Heart right ventricle (tissue), 16 donors: Measurements from ENCODE around the gene HABP2. TPM values are rescaled to one million over a fixed set of nuclear protein-coding genes. Genes with fewer than 3 reads are reported as not detected.

ENCODE experiments used
- ATAC-seq, 8 donors: fragments of 200-7000 bp; cut with Tn5 transposase; one replicate each; pipeline ENCODE4 v1.9.1; 2020; ENCODE audit warnings: mild to moderate bottlenecking in 8 of 8, moderate library complexity in 8 of 8, moderate number of reproducible peaks in 1 of 8
- DNase-seq, 2 donors: peaks; one replicate each; pipeline ENCODE4 v3.0.0-alpha.2; 2020
- H3K27ac ChIP-seq, 10 donors: fragments of 200-600 bp; sonication (generic) in 2 of 10; one replicate each; pipeline versions ENCODE4 v1.5.0 to v1.8.0; 2020 to 2022; ENCODE audit warnings: mild to moderate bottlenecking in 3 of 10
- H3K27me3 ChIP-seq, 7 donors: fragments of 200-600 bp; one replicate each; pipeline ENCODE4 v1.8.0; 2021 to 2022; ENCODE audit warnings: mild to moderate bottlenecking in 2 of 7
- H3K36me3 ChIP-seq, 9 donors: fragments of 200-600 bp; sonication (generic) in 1 of 9; one replicate each; pipeline versions ENCODE4 v1.5.0 to v1.8.0; 2020 to 2022; ENCODE audit warnings: mild to moderate bottlenecking in 2 of 9
- H3K4me1 ChIP-seq, 9 donors: fragments of 200-600 bp; sonication (generic) in 1 of 9; one replicate each; pipeline versions ENCODE4 v1.5.0 to v1.8.0; 2020 to 2022; ENCODE audit warnings: mild to moderate bottlenecking in 4 of 9
- H3K4me3 ChIP-seq, 10 donors: fragments of 200-600 bp; sonication (generic) in 2 of 10; one replicate each; pipeline versions ENCODE4 v1.5.0 to v1.8.0; 2020 to 2022; ENCODE audit warnings: mild to moderate bottlenecking in 7 of 10, moderate library complexity in 2 of 10
- H3K9me3 ChIP-seq, 11 donors: fragments of 200-600 bp in 10 of 11; sonication (generic) in 2 of 11; one replicate each; pipeline versions ENCODE4 v1.5.0 to v1.8.0; 2013 to 2022; ENCODE audit warnings: mild to moderate bottlenecking in 2 of 11, control low read depth in 1 of 11, moderate library complexity in 1 of 11
- CTCF ChIP-seq, 9 donors: fragments of 200-600 bp; sonication (generic) in 2 of 9; IDR thresholded peaks; one replicate each; pipeline versions ENCODE4 v1.5.0 to v1.8.0; 2021 to 2022; ENCODE audit warnings: antibody characterized with exemption in 9 of 9, mild to moderate bottlenecking in 5 of 9, moderate library complexity in 1 of 9
- WGBS, 2 donors: extraction: QIAGEN DNeasy Blood & Tissue Kit; methylation state at CpG; one replicate each; pipeline ENCODE4 v1.1.7; 2013; ENCODE audit warnings: inconsistent platforms in 1 of 2; 5-methylcytosine and 5-hydroxymethylcytosine counted together
- intact Hi-C, 10 donors: fragments of 100-400 bp; cut with DNase I; formaldehyde crosslinking; loops; one replicate each; pipeline versions ENCODE4 v1.11.1 to v1.14.2; 2022
- polyA plus RNA-seq, 2 donors: library from polyadenylated mRNA; stranded (reverse); fragments of 200-250 nt; gene quantifications; one replicate each; pipeline ENCODE4 v1.2.3, GENCODE V29; 2013
- total RNA-seq, 10 donors: library from RNA; stranded (reverse); fragmentation: NEBNext Ultra II Directional in 3 of 10; extraction: Animal tissue kit (Norgen Biotek cat#: 25700) in 3 of 10; gene quantifications; one replicate each; pipeline versions ENCODE4 v1.2.1 to v1.2.4, GENCODE V29; 2021 to 2023
- donor health status: Arrhythmogenic right ventricular cardiomyopathy.
- donor health status: ischemic (EF 13 %, LVEDD 7.1; RV severe dilation, severe dysfunction).
- donor health status: healthy with polysubstance abuse.
- donor health status: DM: no; HTN: yes; CAD: no.
- donor health status: DM: no; HTN: no; CAD: no.
- donor health status: ischemic (EF 25% LVEDD 6.9; RV normal size, moderate dysfunction).
- donor health status: ischemic (EF 25% LVEDD 5.7; RV mildly dilated, moderate dysfunction).
- donor health status: healthy.
- donor health status: DM: yes; HTN: yes; CAD: no.
- donor health status: Ischemic cardiomyopathy.
- donor health status: ischemic (EF 35%, LVEDD 5.7; RV mildly dilated, moderate dysfunction).
- donor health status: nonischemic (EF 11% LVEDD 7.7; RV severe dilation, severe dysfunction).
- donor health status: DM: yes; HTN: yes; CAD: no.
- donor health status: PGD.
- donor health status: ischemic (EF 29% LVEDD 5.4; RV normal size, mild dysfunction).
- donor health status: nonischemic (EF 23%, LVEDD 6.1; RV moderate dilation, normal function).

The HABP2 gene
- total and polyA plus RNA-seq, 12 donors: 0.12 to 0.51 TPM; not detected in 10

DNA sequence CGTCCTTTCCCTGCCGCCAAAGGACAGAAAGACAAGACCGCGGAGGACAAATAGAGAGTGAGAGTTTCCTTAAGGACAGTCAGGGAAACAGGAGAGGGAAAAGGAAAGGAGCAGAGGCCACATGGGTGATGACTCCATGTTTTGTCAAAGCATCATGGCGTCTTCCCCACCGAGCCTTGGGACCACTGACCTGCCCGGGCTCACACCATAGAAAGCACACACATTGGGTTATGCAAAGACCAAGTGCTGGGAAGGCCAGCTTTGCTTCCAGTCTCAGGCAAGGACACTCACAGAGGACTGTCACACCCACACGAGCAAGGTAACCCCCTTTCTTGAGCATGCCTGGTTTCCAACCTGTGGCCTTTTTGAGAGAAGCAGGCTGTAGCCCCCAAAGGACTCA, 23.3 kb upstream of the HABP2 start:
- intact Hi-C loops: loop anchor here in 2 of 10 donors (10.0 kb wide), 2 partner anchors 145 to 405 kb away; no protein-coding TSS in a partner anchor
- H3K9me3 ChIP-seq: no peaks in the 10 kb centered on the region
- peaks cover 0 to 5% (median 0%) of the 10 kb centered on the region in 9 donors for H3K4me1 ChIP-seq
- H3K4me3 ChIP-seq: no peak overlapping the region
- no peak overlapping the region for H3K27ac ChIP-seq
- 92 to 93% methylated on average over 8 of the region's 8 CpGs for WGBS, 2 donors
- ATAC-seq (no peak), DNase-seq (no peak)
- no peaks in the 10 kb centered on the region for H3K36me3 ChIP-seq
- TF ChIP-seq CTCF (IDR thresholded peaks at IDR 0.05): no peak
- H3K27me3 ChIP-seq: peaks cover 0 to 18% (median 0%) of the 10 kb centered on the region in 7 donors

GRCh38 chr10:113530476-113530875, 22.4 kb upstream of the HABP2 start:
- Histone ChIP-seq H3K9me3 (peaks cover 0 to 3% (median 0%) of the 10 kb centered on the region in 11 donors), H3K27me3 (peaks cover 0 to 21% (median 4%) of the 10 kb centered on the region in 7 donors), H3K4me3 (no peak overlapping the region), H3K36me3 (no peaks in the 10 kb centered on the region), H3K4me1 (no peaks in the 10 kb centered on the region), H3K27ac (no peak overlapping the region)
- no peak for TF ChIP-seq CTCF (IDR thresholded peaks at IDR 0.05)
- DNase-seq (no peak), ATAC-seq (no peak)
- WGBS, 2 donors: 74 to 78% methylated on average over 13 of the region's 13 CpGs
- intact Hi-C loops: no loop called here

DNA sequence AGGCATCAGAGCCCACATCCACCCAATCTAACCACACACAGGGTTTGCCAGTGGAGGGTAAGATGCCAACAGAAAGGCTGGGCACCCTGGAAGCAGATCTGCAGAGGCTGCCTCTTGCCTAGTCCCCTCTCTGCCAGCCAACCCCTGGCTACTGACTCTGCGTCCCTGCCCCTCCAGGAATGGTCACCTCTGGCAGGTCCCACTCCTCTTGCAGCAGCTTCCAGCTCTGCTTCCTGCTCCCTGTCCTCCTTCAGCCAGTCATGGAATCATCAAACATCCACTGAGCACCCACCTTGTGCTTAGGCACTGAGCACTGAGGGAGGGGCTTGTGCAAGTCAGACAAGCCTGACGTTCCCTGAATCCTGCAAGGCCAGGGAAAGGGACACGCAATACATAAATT, 20.1 kb upstream of the HABP2 start:
- Histone ChIP-seq H3K27ac (no peak overlapping the region), H3K4me1 (no peaks in the 10 kb centered on the region), H3K9me3 (peaks cover 0 to 3% (median 0%) of the 10 kb centered on the region in 11 donors), H3K36me3 (no peaks in the 10 kb centered on the region), H3K27me3 (peaks cover 0 to 21% (median 4%) of the 10 kb centered on the region in 7 donors), H3K4me3 (no peak overlapping the region)
- TF ChIP-seq CTCF (IDR thresholded peaks at IDR 0.05): no peak
- ATAC-seq (no peak), DNase-seq (no peak)
- WGBS, 2 donors: 87 to 88% methylated on average over 3 of the region's 3 CpGs
- intact Hi-C loops: no loop called here

DNA sequence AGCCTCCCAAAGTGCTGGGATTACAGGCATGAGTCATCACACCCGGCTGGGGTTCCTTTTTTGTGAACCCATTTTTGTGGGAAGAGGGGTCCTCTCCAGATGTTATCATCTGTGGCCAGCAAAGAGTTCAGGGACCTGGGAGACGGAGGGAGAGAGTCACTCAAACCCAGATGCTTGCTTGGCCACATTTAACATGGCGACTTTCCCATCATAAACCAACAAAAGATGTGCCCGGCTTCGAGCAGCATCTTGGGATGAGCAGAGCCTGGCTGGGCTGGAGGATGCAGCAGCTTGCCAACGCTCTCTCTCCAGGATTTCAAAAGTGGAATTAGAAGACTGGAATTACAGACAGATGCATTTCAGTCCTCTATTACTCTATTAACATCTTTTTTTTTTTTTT, 19.1 kb upstream of the HABP2 start:
- Histone ChIP-seq H3K36me3 (no peaks in the 10 kb centered on the region), H3K27me3 (peaks cover 0 to 16% (median 4%) of the 10 kb centered on the region in 7 donors), H3K9me3 (peaks cover 0 to 3% (median 0%) of the 10 kb centered on the region in 11 donors), H3K27ac (no peak overlapping the region), H3K4me1 (no peaks in the 10 kb centered on the region), H3K4me3 (no peak overlapping the region)
- DNase-seq: no peak
- intact Hi-C loops: no loop called here
- TF ChIP-seq CTCF (IDR thresholded peaks at IDR 0.05): no peak
- 87 to 88% methylated on average over 6 of the region's 6 CpGs for whole genome bisulfite sequencing, 2 donors
- ATAC-seq: no peak
